GM19452 (cell line): ENCODE measurements around the gene CDK15.
A peak's percentile ranks its signal among the peaks of the same experiment; 100 is the strongest.

Experiments
- ATAC-seq: cut with Tn5 transposase; IDR thresholded peaks from one replicate; pipeline ENCODE4 v1.9.1; 2021; ENCODE audit not compliant: unreplicated experiment

Gene CDK15

GRCh38 chr2:201862843-201863242 lies 56.5 kb downstream of the CDK15 start:
- ATAC-seq = no peak

DNA sequence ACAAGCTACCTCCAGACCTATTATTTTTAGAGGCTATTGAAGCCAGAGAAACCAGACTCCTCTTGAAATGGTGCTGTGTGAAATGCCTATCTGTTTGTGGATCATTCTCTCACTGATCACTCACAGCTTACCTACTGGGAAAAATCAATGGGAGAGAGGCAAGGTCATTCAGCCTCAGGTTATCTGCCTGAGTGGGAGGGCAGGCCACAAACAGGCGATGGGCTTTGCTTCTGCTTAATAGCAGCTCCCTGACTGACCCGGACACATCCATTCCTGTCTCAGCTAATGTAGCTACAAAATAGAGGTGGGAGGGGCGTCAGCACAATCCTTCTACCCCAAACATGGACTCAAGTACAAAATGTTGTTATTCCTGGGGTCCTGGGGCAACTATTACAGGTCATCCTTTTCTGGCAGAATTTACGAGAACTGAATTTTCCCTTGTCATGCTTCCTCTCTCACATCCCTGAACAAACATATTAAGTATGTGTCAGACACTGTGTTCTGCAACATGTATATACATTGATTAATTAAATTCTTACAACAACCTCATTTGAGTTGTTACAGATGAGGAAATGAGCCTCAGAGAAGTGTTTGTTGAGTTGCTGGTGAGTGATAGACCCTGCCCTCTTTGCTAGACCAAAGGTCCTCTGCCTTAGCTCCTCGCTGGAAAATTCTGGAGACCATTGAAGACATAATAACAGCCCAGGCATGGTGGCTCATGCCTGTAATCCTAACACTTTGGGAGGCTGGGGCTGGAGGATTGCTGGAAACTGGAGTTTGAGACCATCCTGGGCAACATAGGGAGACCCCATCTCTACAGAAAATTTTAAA lies 60.5 kb downstream of the CDK15 start:
- no peak for ATAC-seq

- ATAC-seq = no peak
Observed at GRCh38 chr2:201871471-201871870, 65.1 kb downstream of the CDK15 start.

GRCh38 chr2:201872591-201872990 lies 66.3 kb downstream of the CDK15 start:
- ATAC-seq = no peak

DNA sequence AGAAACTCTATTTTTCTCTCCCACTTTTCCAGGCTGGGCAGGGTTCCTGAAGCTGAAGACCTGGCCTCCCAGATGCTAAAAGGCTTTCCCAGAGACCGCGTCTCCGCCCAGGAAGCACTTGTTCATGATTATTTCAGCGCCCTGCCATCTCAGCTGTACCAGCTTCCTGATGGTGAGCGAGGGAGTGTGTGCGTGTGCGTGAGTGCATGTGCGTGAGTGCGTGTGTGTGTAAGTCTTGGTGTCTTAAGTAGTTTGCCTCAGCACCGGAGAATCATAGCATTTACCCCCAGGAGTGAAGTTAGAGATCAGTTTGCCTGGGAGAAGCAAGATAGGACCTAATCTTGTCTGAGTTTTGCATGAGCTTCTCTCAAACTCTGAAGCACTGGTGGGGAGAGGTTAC lies 73.7 kb downstream of the CDK15 start:
- ATAC-seq = no peak

GRCh38 chr2:201880579-201880978 lies 74.2 kb downstream of the CDK15 start:
- peak; percentile 11 for ATAC-seq

DNA sequence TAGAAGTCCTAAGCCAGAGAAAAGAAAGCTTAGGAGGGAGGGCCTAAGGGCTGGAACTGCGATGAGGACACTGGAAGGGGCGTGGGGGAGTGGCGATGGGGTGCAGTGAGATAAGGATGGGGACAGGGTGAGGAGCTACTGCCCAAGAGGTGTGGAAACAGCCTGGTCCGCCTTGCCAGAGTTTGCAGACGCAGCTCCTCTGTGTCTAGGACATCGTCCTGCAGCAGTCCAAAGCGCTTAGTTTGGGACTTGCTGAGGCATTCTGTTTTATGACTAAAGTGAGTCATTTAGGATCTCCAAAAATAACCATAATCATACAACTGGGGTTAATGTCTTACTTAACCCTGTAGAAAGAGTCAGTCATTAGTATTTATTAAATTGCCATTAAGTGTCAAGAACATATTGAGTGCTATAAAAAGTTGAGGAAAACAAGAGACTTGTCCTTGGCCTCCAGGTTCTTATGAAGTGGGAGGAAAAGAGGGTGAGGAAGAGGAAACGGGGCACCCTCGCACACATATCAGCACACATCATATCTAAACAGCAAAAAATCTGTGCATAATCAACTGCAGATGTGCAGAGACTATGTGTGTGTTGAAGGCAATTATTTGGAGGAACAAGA lies 74.8 kb downstream of the CDK15 start:
- ATAC-seq = peak; percentile 60

- ATAC-seq = no peak
Observed at GRCh38 chr2:201881741-201882140, 75.4 kb downstream of the CDK15 start.

DNA sequence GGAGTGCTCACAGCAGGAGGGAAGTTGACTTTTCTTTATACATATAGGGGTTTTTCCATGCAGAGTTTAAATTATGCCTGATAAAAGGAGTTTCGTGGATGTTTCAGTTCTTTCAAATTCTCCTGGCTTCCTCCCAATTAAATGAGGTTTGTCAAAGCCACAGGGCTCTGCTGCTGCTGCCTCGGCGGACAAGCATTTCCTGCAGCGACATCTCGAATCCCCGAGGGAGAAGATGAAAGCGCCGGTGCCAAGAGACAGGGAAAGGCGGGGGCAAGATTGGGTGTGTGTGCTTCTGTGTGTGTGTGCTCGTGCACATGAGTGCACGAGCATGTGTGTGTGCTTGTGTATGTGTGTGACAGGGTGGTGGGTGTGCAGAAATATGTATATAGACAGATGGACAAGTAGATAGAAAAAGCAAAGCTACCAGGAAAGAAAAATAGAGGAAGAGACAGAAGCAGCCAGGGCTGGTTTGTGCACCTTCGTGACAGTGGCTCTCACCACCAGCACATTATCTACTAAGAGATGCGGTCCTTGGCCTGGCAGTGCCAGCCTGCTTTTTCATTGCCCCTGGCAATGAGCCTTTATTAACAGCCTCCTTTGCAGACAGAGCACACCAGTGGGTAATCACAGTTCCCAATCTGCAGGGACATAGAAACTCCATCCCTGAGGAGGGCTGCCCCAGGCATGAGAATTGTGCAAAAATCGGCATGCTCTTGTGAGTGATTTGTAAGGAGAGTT lies 76.2 kb downstream of the CDK15 start:
- peak; percentile 52 for ATAC-seq

GRCh38 chr2:201883606-201884369 lies 77.5 kb downstream of the CDK15 start:
- ATAC-seq = no peak

GRCh38 chr2:201886504-201886903 lies 80.2 kb downstream of the CDK15 start:
- no peak for ATAC-seq

GRCh38 chr2:201887773-201888425 lies 81.6 kb downstream of the CDK15 start:
- no peak for ATAC-seq

DNA sequence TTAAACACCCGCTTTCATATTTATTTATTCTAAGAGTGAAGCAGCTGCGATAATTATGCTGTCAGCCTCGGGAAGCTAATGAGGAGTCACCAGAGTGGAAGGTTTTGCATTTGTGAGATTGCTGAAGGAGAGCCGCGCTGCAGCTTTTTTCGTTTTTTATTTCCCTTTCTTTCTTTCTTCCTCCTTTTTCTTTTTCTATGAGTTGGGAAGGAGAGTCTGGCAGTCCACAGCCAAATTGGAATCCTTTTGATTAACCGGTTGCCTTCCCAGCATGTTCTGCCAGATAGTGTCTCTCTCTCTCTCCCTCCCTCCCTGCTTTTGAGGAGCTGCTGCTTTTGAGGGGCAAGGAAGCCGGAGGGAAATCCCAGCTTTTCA lies 82.1 kb downstream of the CDK15 start:
- ATAC-seq = no peak

GRCh38 chr2:201890453-201890852 lies 84.1 kb downstream of the CDK15 start:
- ATAC-seq = no peak

DNA sequence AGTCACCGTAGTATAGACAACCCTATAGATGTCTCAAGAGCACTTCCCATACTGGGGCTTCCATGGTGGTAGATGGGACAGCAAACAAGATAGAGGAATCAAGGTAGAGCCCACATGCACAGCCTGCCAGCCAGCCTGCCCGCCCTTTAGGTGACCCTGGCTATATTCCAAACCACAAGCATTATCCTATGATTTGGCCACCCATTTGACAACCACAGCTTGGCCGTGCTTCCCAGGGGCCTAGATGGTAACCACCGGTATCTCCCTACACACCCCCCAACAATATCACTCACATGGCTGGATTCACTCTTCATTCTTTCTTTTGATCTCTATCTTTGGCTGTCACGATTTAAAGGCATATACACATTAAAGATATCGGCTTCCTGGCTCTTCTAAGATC lies 85.3 kb downstream of the CDK15 start:
- ATAC-seq = no peak

- no peak for ATAC-seq
Observed at GRCh38 chr2:201892516-201892915, 86.2 kb downstream of the CDK15 start.

DNA sequence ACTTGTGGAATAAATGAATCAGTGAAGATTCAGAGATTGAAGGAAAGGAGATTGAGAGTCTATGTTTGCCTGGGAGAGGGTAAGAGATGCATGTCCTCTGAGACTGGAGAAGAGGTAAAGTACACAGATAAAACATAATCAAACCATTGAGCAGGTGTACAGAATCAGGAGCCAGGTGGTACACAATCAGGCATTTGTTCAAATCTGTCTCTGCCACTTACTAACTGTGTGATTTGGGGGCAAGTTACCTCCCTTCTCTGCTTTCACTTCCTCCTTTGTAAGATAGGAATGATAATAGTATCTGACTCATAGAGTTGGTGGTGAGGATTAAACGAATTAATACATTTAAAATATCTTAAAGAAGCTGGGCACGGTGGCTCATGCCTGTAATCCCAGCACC lies 94.0 kb downstream of the CDK15 start:
- ATAC-seq = peak; percentile 68

DNA sequence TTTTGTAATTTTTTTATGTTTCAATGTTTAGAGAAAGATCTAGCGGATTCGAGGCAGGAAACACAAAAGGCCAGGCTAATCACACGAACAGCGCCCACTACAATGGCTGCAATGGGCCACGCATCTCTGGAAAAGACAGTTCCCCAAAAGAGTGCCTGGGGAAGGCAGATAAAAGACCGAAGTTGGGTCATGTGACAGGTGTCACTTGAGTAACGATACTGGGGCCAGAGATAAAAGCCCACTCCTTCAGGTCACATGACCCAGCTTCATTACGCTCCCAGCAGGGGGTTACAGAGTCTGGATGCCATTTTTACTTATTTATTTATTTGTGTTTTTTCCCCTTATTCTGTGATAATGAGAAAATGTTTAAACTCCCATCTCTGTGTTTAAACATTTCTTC lies 95.4 kb downstream of the CDK15 start:
- no peak for ATAC-seq

DNA sequence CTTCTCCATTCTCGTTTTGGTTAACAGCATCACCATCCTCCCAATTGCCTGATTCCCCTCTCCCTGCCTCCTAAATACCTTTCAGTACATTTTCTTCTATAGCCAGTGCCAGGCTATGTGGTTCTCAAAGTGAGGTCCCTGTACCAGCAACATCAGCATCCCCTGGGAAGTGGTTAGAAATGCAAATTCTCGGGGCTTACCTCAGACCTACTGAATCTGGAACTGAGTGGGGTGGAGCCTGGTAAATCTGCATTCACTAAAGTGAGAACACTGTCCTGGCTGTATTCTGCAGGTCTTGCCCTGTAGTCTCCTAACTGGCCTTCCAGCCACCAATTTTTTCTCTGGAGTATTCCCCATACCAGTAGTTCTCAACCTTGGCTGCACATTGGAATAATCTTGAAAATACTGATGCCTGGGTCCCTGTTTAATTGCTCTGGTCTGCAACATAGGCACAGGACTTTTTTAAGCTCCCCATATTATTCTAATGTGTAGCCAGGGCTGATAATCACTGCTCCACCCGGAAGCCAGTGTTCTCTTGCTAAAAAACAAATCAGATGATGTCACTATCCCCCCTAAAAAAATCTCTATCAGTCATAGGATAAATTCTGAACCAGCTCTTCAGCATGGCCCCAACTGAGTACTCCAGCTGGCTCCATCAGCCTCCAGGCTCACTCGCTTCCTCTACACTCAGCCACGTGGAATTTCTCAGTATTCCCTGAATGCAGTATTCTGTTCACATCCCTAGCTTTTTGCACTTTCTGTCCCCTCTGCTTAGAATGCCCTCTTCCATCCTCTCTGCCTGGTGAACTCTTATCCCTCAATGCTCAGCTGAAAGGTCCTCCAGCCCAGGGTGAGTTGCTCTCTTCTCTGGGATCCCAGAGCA lies 98.4 kb downstream of the CDK15 start:
- ATAC-seq = peak; percentile 91
